Omental fat pad (tissue), 4 donors: ENCODE measurements around the gene PLCB2. TPM values are rescaled to one million over a fixed set of nuclear protein-coding genes. Genes with fewer than 3 reads are reported as not detected.
A peak's percentile ranks its signal among the peaks of the same experiment; 100 is the strongest.

Experiments used
- ATAC-seq: fragments of 150-250 bp; one replicate; pipeline ENCODE4 v1.9.1; 2016; ENCODE audit warnings: mild to moderate bottlenecking, moderate library complexity; ENCODE audit not compliant: low FRiP score
- DNase-seq: peaks from one replicate; pipeline ENCODE4 v3.0.0-alpha.2; 2019; ENCODE audit warnings: low spot score
- CTCF ChIP-seq, 3 donors: fragments of 450-650 bp; IDR thresholded peaks; one replicate each; pipeline ENCODE4 v1.5.1; 2016 to 2017; ENCODE audit warnings: antibody characterized with exemption in 3 of 3, mild to moderate bottlenecking in 3 of 3, moderate library complexity in 2 of 3
- total RNA-seq, 4 donors: library from RNA; depleted of rRNA; stranded (reverse); fragments of >200 nt; gene quantifications; one replicate each; pipeline ENCODE4 v1.1.0, GENCODE V29; 2016

PLCB2 gene
- total RNA-seq, 4 donors from 2014 or later, result 12.0 to 35.1 (median 25.0) TPM

DNA sequence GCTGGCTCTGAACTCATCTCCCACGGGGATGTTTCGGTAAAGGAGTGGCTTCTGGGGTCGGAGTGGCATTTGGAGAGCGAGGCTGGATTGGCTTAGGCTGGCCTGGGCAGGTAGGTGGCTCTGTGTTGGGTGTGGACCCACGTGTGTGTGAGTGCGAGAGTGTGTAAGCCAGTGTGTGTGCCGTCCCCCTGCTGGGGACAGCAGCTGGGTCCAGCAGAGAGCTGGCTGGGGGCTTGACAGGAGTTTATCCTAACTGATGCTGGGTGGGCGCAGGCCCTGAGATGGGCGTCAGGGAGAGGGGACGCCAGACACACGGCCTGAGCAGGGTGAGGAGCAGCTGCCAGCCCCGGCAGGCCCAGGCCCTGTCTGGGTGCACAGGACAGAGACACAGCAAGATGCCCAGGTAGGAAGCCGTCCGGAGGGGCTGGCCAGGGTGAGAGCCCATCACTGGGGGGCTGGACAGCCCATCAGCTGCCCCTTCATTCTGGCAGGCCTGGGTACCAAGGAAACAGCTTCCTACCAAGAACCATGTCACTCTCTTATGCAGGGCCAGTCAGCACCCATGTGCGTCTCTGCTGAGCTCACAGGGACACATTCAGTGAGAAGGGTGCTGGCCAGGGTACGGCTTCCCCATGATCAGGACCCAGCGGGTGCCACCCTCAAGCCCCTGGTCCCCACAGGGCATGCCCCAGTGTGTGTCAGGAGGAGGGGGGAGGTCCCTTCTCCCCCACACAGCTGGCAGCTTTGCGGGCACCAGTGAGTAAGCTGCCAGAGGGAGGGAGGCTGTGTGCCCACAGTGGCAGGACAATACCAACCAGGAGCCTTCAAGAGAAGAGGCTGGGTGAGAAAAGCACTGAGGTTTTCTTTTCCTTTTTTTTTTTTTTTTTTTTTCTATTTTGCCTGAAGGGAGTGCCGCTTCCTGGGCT lies 67.8 kb downstream of the PLCB2 start:
- TF ChIP-seq CTCF (IDR thresholded peaks at IDR 0.05), result no peak
- ATAC-seq, result no peak
- no peak for DNase-seq

GRCh38 chr15:40239404-40239692 lies 68.4 kb downstream of the PLCB2 start:
- ATAC-seq (no peak), DNase-seq (no peak)
- TF ChIP-seq CTCF (IDR thresholded peaks at IDR 0.05), result no peak

GRCh38 chr15:40238532-40239403 lies 69.0 kb downstream of the PLCB2 start, which contains the start of gene PAK6:
TSS of gene PAK6 (plus strand) at chr15:40239063. CDS start at chr15:40264786, 25,723 bp downstream.
- TF ChIP-seq CTCF (IDR thresholded peaks at IDR 0.05), result no peak
- peak; percentile 42 for DNase-seq
- peak; percentile 95 for ATAC-seq

Other genes starting within 250 kb of the PLCB2 start
- 1 to 10 TPM; 3.7 to 7.7 (median 5.3) TPM for gene BMF, start 199.1 kb downstream of the PLCB2 start, total RNA-seq
- gene BUB1B, start 146.9 kb downstream of the PLCB2 start, total RNA-seq, result 1 to 10 TPM in 2 of 4 donors, under 1 TPM in 2; 0.37 to 7.4 (median 1.5) TPM
- gene PAK6, start 68.9 kb downstream of the PLCB2 start, total RNA-seq, result 1 to 10 TPM in 1 of 4 donors, under 1 TPM in 1, not detected in 2; 0.72 to 1.5 TPM
- not detected for gene ANKRD63, start 24.9 kb downstream of the PLCB2 start, total RNA-seq
- 10 to 100 TPM in 3 of 4 donors, 1 to 10 TPM in 1; 9.1 to 17.5 (median 12.2) TPM for gene INAFM2, start 15.8 kb upstream of the PLCB2 start, total RNA-seq
- gene CCDC9B, start 33.0 kb upstream of the PLCB2 start, total RNA-seq, result 1 to 10 TPM; 1.1 to 7.4 (median 4.5) TPM
- gene PHGR1, start 43.1 kb upstream of the PLCB2 start, total RNA-seq, result not detected
- gene DISP2, start 50.3 kb upstream of the PLCB2 start, total RNA-seq, result 1 to 10 TPM in 1 of 4 donors, under 1 TPM in 3; under 0.01 to 1.1 (median 0.12) TPM
- gene KNSTRN, start 74.8 kb upstream of the PLCB2 start, total RNA-seq, result 10 to 100 TPM in 2 of 4 donors, 1 to 10 TPM in 2; 5.8 to 16.0 (median 11.9) TPM
- gene IVD, start 97.9 kb upstream of the PLCB2 start, total RNA-seq, result 10 to 100 TPM; 45.0 to 63.5 (median 54.2) TPM
- 10 to 100 TPM in 3 of 4 donors, 1 to 10 TPM in 1; 9.7 to 17.4 (median 11.4) TPM for gene BAHD1, start 133.0 kb upstream of the PLCB2 start, total RNA-seq
- gene CHST14, start 163.0 kb upstream of the PLCB2 start, total RNA-seq, result 10 to 100 TPM in 3 of 4 donors, 1 to 10 TPM in 1; 6.6 to 17.8 (median 10.1) TPM